ENCODE data around the gene PKD2L2.

Gene PKD2L2

GRCh38 chr5:137867664-137868063 is 21.6 kb upstream of the PKD2L2 start, which contains the start of gene MYOT:
Gene MYOT, plus strand, starts transcription at chr5:137867860. Its CDS starts 2,792 bp downstream, at chr5:137870652.
- H3K4me3 ChIP-seq (ENCODE audit: low read length): no peak within 1 kb of the TSS
- TF ChIP-seq ZNF274 (IDR thresholded peaks at IDR 0.05; ENCODE audit: low read depth, low read length): no peak

- H3K4me3 ChIP-seq (ENCODE audit: low read length): no peak overlapping the region
These were observed 18.5 kb upstream of the PKD2L2 start for GRCh38 chr5:137870647-137871339.

GRCh38 chr5:137871571-137871970 is 17.7 kb upstream of the PKD2L2 start:
- no peak for TF ChIP-seq ZNF274 (IDR thresholded peaks at IDR 0.05; ENCODE audit: low read depth, low read length)
- H3K4me3 ChIP-seq (ENCODE audit: low read length): no peak overlapping the region

More at GRCh38 chr5:137870647-137871339, 18.5 kb upstream of the PKD2L2 start:
- no peak for TF ChIP-seq ZNF274 (IDR thresholded peaks at IDR 0.05; ENCODE audit: low read depth, low read length)

GRCh38 chr5:137872466-137872865 is 16.8 kb upstream of the PKD2L2 start:
- no peak for TF ChIP-seq ZNF274 (IDR thresholded peaks at IDR 0.05; ENCODE audit: low read depth, low read length)
- H3K4me3 ChIP-seq (ENCODE audit: low read length): no peak overlapping the region

- TF ChIP-seq ZNF274 (IDR thresholded peaks at IDR 0.05; ENCODE audit: low read depth, low read length): no peak
- no peak overlapping the region for H3K4me3 ChIP-seq (ENCODE audit: low read length)
These were observed 13.2 kb upstream of the PKD2L2 start for GRCh38 chr5:137876101-137876500.

GRCh38 chr5:137880313-137880712 is 8.9 kb upstream of the PKD2L2 start:
- no peak for TF ChIP-seq ZNF274 (IDR thresholded peaks at IDR 0.05; ENCODE audit: low read depth, low read length)

GRCh38 chr5:137887831-137888230 is 1.4 kb upstream of the PKD2L2 start:
- H3K4me3 ChIP-seq (ENCODE audit: low read length): peak overlapping the region; percentile 62
- no peak for TF ChIP-seq ZNF274 (IDR thresholded peaks at IDR 0.05; ENCODE audit: low read depth, low read length)

More at GRCh38 chr5:137880313-137880712, 8.9 kb upstream of the PKD2L2 start:
- no peak overlapping the region for H3K4me3 ChIP-seq (ENCODE audit: low read length)

- TF ChIP-seq ZNF274 (IDR thresholded peaks at IDR 0.05; ENCODE audit: low read depth, low read length): no peak
- peak overlapping the region; percentile 62 for H3K4me3 ChIP-seq (ENCODE audit: low read length)
These were observed 793 bp upstream of the PKD2L2 start for GRCh38 chr5:137888466-137888862.

GRCh38 chr5:137890845-137891244 is 1.6 kb downstream of the PKD2L2 start:
- TF ChIP-seq ZNF274 (IDR thresholded peaks at IDR 0.05; ENCODE audit: low read depth, low read length): no peak

GRCh38 chr5:137891849-137892248 is 2.6 kb downstream of the PKD2L2 start:
- no peak for TF ChIP-seq ZNF274 (IDR thresholded peaks at IDR 0.05; ENCODE audit: low read depth, low read length)
- H3K4me3 ChIP-seq (ENCODE audit: low read length): no peak overlapping the region

More at GRCh38 chr5:137890845-137891244, 1.6 kb downstream of the PKD2L2 start:
- H3K4me3 ChIP-seq (ENCODE audit: low read length): no peak overlapping the region

- TF ChIP-seq ZNF274 (IDR thresholded peaks at IDR 0.05; ENCODE audit: low read depth, low read length): no peak
- H3K4me3 ChIP-seq (ENCODE audit: low read length): no peak overlapping the region
These were observed 5.3 kb downstream of the PKD2L2 start for GRCh38 chr5:137894586-137894985.

GRCh38 chr5:137896560-137896959 is 7.3 kb downstream of the PKD2L2 start:
- H3K4me3 ChIP-seq (ENCODE audit: low read length): no peak overlapping the region
- TF ChIP-seq ZNF274 (IDR thresholded peaks at IDR 0.05; ENCODE audit: low read depth, low read length): no peak

- no peak for TF ChIP-seq ZNF274 (IDR thresholded peaks at IDR 0.05; ENCODE audit: low read depth, low read length)
- H3K4me3 ChIP-seq (ENCODE audit: low read length): no peak overlapping the region
These were observed 10.2 kb downstream of the PKD2L2 start for GRCh38 chr5:137899493-137899892.

- no peak for TF ChIP-seq ZNF274 (IDR thresholded peaks at IDR 0.05; ENCODE audit: low read depth, low read length)
- no peak overlapping the region for H3K4me3 ChIP-seq (ENCODE audit: low read length)
These were observed 12.0 kb downstream of the PKD2L2 start for GRCh38 chr5:137901011-137901817.
